DOHH2 (cell line): ENCODE results near the gene ACTN4.

ENCODE experiments used
- CTCF ChIP-seq: fragments of 200-600 bp; sonication (generic); IDR thresholded peaks from one replicate; pipeline ENCODE4 v1.5.1; 2014; ENCODE audit warnings: antibody characterized with exemption, mild to moderate bottlenecking, low read depth, low read length; ENCODE audit not compliant: poor library complexity, severe bottlenecking
- EZH2phosphoT487 ChIP-seq: fragments of 200-600 bp; sonication (generic); IDR thresholded peaks from 2 replicates; pipeline ENCODE4 v1.6.1; 2017; ENCODE audit warnings: borderline replicate concordance, mild to moderate bottlenecking, antibody characterized with exemption, low read length, moderate library complexity, mixed read lengths

DNA sequence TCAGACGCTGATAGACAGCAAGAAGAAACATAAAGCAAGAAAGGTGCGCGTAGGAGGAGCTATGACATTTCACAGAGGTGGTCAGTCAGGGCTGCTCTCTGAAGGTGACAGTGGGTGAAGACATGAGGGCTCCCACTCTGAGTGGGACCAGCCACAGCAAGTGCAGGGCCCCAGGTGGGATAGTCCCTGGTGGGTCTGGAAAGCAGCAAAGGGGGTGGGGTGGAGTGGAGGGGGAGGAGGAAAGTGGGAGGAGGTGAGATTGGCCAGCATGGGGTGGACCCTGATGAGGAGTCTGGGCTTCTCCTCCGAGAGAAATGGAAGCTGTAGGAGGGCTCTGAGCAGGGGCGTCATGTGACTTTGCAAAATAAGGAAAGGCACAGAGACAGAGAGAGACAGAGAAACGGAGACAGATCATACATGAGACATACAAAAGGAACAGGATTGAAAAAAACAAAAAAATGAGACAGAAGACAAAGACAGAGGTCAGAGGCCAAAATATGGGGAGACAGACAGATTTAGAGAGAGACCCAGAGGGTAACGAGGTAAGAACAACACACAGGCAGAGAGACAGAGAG, 32.4 kb upstream of the ACTN4 start:
- TF ChIP-seq EZH2phosphoT487 (no peak), CTCF (no peak)
